ENCODE measurements around the gene TAS2R50. TPM values are rescaled to one million over a fixed set of nuclear protein-coding genes. Genes with fewer than 3 reads are reported as not detected.

TAS2R50 gene
- total RNA-seq, 1 experiment from 2014 or later = 1.8 TPM

GRCh38 chr12:10966314-10966713 is 20.4 kb downstream of the TAS2R50 start:
- CTCF ChIA-PET = no interaction called here
- DNase-seq = no peak
- Mint-ChIP-seq H3K27me3 (ENCODE audit: unreplicated experiment) (no peaks in the 10 kb centered on the region), H3K36me3 (ENCODE audit: insufficient read depth, unreplicated experiment) (no peaks in the 10 kb centered on the region), H3K9me3 (ENCODE audit: low read depth, unreplicated experiment) (no peaks in the 10 kb centered on the region), H3K4me1 (ENCODE audit: low read depth, unreplicated experiment) (no peaks in the 10 kb centered on the region), H3K27ac (ENCODE audit: unreplicated experiment) (no peak overlapping the region), H3K4me3 (ENCODE audit: low read depth, unreplicated experiment) (no peak overlapping the region)
- intact Hi-C loops (cut with micrococcal nuclease; ENCODE audit: unreplicated experiment) = no loop called here
- TF ChIP-seq CTCF (IDR thresholded peaks at IDR 0.05; ENCODE audit: unreplicated experiment) = no peak
- BruUV-seq (replicated peaks) = no TSS peak

- no peak overlapping the region for H3K27ac Mint-ChIP-seq (ENCODE audit: unreplicated experiment)
- H3K27me3 Mint-ChIP-seq (ENCODE audit: unreplicated experiment) = no peaks in the 10 kb centered on the region
- no TSS peak for BruUV-seq (replicated peaks)
- H3K4me3 Mint-ChIP-seq (ENCODE audit: low read depth, unreplicated experiment) = no peak overlapping the region
- no peaks in the 10 kb centered on the region for H3K36me3 Mint-ChIP-seq (ENCODE audit: insufficient read depth, unreplicated experiment)
- CTCF ChIA-PET = no interaction called here
- no peak for TF ChIP-seq CTCF (IDR thresholded peaks at IDR 0.05; ENCODE audit: unreplicated experiment)
- H3K4me1 Mint-ChIP-seq (ENCODE audit: low read depth, unreplicated experiment) = no peaks in the 10 kb centered on the region
- intact Hi-C loops (cut with micrococcal nuclease; ENCODE audit: unreplicated experiment) = no loop called here
- DNase-seq = no peak
- H3K9me3 Mint-ChIP-seq (ENCODE audit: low read depth, unreplicated experiment) = no peaks in the 10 kb centered on the region
Observed at GRCh38 chr12:10965476-10965875, 21.2 kb downstream of the TAS2R50 start.

- no peak for DNase-seq
- CTCF ChIA-PET = no interaction called here
- Mint-ChIP-seq H3K4me3 (ENCODE audit: low read depth, unreplicated experiment) (no peak overlapping the region), H3K4me1 (ENCODE audit: low read depth, unreplicated experiment) (peaks cover 14% of the 10 kb centered on the region), H3K9me3 (ENCODE audit: low read depth, unreplicated experiment) (peaks cover 3% of the 10 kb centered on the region), H3K27ac (ENCODE audit: unreplicated experiment) (no peak overlapping the region), H3K27me3 (ENCODE audit: unreplicated experiment) (no peaks in the 10 kb centered on the region), H3K36me3 (ENCODE audit: insufficient read depth, unreplicated experiment) (no peaks in the 10 kb centered on the region)
- no peak for TF ChIP-seq CTCF (IDR thresholded peaks at IDR 0.05; ENCODE audit: unreplicated experiment)
- intact Hi-C loops (cut with micrococcal nuclease; ENCODE audit: unreplicated experiment) = no loop called here
- BruUV-seq (replicated peaks) = no TSS peak
Observed at GRCh38 chr12:10960211-10960610, 26.5 kb downstream of the TAS2R50 start.

- no peak for TF ChIP-seq CTCF (IDR thresholded peaks at IDR 0.05; ENCODE audit: unreplicated experiment)
- Mint-ChIP-seq H3K4me1 (ENCODE audit: low read depth, unreplicated experiment) (peaks cover 16% of the 10 kb centered on the region), H3K9me3 (ENCODE audit: low read depth, unreplicated experiment) (peaks cover 4% of the 10 kb centered on the region), H3K27ac (ENCODE audit: unreplicated experiment) (no peak overlapping the region), H3K27me3 (ENCODE audit: unreplicated experiment) (no peaks in the 10 kb centered on the region), H3K4me3 (ENCODE audit: low read depth, unreplicated experiment) (no peak overlapping the region), H3K36me3 (ENCODE audit: insufficient read depth, unreplicated experiment) (no peaks in the 10 kb centered on the region)
- CTCF ChIA-PET = no interaction called here
- intact Hi-C loops (cut with micrococcal nuclease; ENCODE audit: unreplicated experiment) = no loop called here
- no peak for DNase-seq
- no TSS peak for BruUV-seq (replicated peaks)
Observed at GRCh38 chr12:10959804-10960203, 26.9 kb downstream of the TAS2R50 start.

GRCh38 chr12:10957741-10958140 is 29.0 kb downstream of the TAS2R50 start:
- no peak for TF ChIP-seq CTCF (IDR thresholded peaks at IDR 0.05; ENCODE audit: unreplicated experiment)
- Mint-ChIP-seq H3K27me3 (ENCODE audit: unreplicated experiment) (no peaks in the 10 kb centered on the region), H3K36me3 (ENCODE audit: insufficient read depth, unreplicated experiment) (no peaks in the 10 kb centered on the region), H3K4me1 (ENCODE audit: low read depth, unreplicated experiment) (peaks cover 16% of the 10 kb centered on the region), H3K9me3 (ENCODE audit: low read depth, unreplicated experiment) (peaks cover 7% of the 10 kb centered on the region), H3K27ac (ENCODE audit: unreplicated experiment) (no peak overlapping the region), H3K4me3 (ENCODE audit: low read depth, unreplicated experiment) (no peak overlapping the region)
- DNase-seq = no peak
- intact Hi-C loops (cut with micrococcal nuclease; ENCODE audit: unreplicated experiment) = no loop called here
- no TSS peak for BruUV-seq (replicated peaks)
- CTCF ChIA-PET = no interaction called here

All from Calu3 (cell line).